HCT116 (cell line): ENCODE data around the gene JDP2. TPM values are rescaled to one million over a fixed set of nuclear protein-coding genes. Genes with fewer than 3 reads are reported as not detected.

ENCODE experiments used
- ATAC-seq: fragments of 200-7000 bp; cut with Tn5 transposase; 2 replicates; pipeline ENCODE4 v1.9.1; 2020; ENCODE audit warnings: mild to moderate bottlenecking, moderate library complexity
- BruUV-seq: library from RNA; stranded (reverse); fragments of 400-500 nt; replicated peaks from 2 replicates; lab custom pipeline; 2021; lab: Mats Ljungman, UMichigan
- CTCF ChIA-PET: fragments of 300-600 bp; sonication (Branson Sonifier 250); formaldehyde crosslinking; loops from one replicate; lab custom pipeline; 2021; ENCODE audit warnings: antibody characterized with exemption; lab: Charles Lee
- POLR2A ChIA-PET: fragments of 300-600, 350-600 bp; sonication (Branson Sonifier 250); formaldehyde crosslinking; loops from one replicate; lab custom pipeline; 2021; ENCODE audit warnings: antibody characterized with exemption; lab: Charles Lee
- RAD21 ChIA-PET, 2 experiments: fragments of 300-600 bp; sonication (Branson Sonifier 250); formaldehyde crosslinking; loops; one replicate each; lab custom pipeline; 2023; ENCODE audit warnings: low total read pairs in 2 of 2; ENCODE audit not compliant: uncharacterized antibody in 2 of 2, unreplicated experiment in 2 of 2, low non-redundant PET in 1 of 2; lab: Charles Lee
- DNase-seq: peaks from one replicate; pipeline ENCODE4 v3.0.0-alpha.2; 2010; ENCODE audit warnings: low read depth, low spot score
- H2AFZ ChIP-seq: fragments of 200-600 bp; shearing (Covaris generic), sonication (generic); 2 replicates; pipeline ENCODE4 v1.6.1; 2017; ENCODE audit warnings: low read depth, mixed run types, mixed read lengths, antibody characterized with exemption, low read length; ENCODE audit not compliant: poor library complexity, severe bottlenecking
- H3K27ac ChIP-seq: 2 replicates; pipeline ENCODE4 v1.5.1; 2012; ENCODE audit warnings: low read depth, low read length
- H3K27me3 ChIP-seq: fragments of 200-600 bp; sonication (generic); 2 replicates; pipeline ENCODE4 v1.6.1; 2016; ENCODE audit warnings: mixed run types, low read length, mixed read lengths; ENCODE audit not compliant: insufficient read depth
- H3K36me3 ChIP-seq, 2 experiments: fragments of 200-500 bp in 1 of 2; fragments of 200-600 bp in 1 of 2; sonication (Bioruptor generic) in 1 of 2; sonication (generic) in 1 of 2; 2 replicates each; pipeline versions ENCODE4 v1.5.1 to v1.6.1; 2014 to 2016; ENCODE audit warnings: low read length in 2 of 2, inconsistent platforms in 1 of 2, mixed read lengths in 1 of 2, mixed run types in 1 of 2; ENCODE audit not compliant: insufficient read depth in 2 of 2, control insufficient read depth in 1 of 2
- H3K4me1 ChIP-seq, 2 experiments: fragments of 200-600 bp in 1 of 2; sonication (generic) in 1 of 2; 2 replicates each; pipeline versions ENCODE4 v1.5.1 to v1.6.1; 2012 to 2017; ENCODE audit warnings: low read length in 2 of 2, inconsistent platforms in 1 of 2, mild to moderate bottlenecking in 1 of 2, mixed read lengths in 1 of 2, mixed run types in 1 of 2, moderate library complexity in 1 of 2; ENCODE audit not compliant: insufficient read depth in 2 of 2, control insufficient read depth in 1 of 2
- H3K4me2 ChIP-seq: fragments of 200-600 bp; sonication (generic); 2 replicates; pipeline ENCODE4 v1.6.1; 2017; ENCODE audit warnings: mixed run types, low read length, mixed read lengths
- H3K4me3 ChIP-seq, 2 experiments: fragments of 200-600 bp in 1 of 2; sonication (generic) in 1 of 2; replicated peaks in 1 of 2; 2 replicates each; pipeline ENCODE4 v1.5.1; 2011 to 2016; ENCODE audit warnings: low read length in 2 of 2, control low read depth in 1 of 2, low read depth in 1 of 2, mild to moderate bottlenecking in 1 of 2, mixed read lengths in 1 of 2, mixed run types in 1 of 2
- H3K79me2 ChIP-seq: fragments of 200-600 bp; sonication (generic); 2 replicates; pipeline ENCODE4 v1.6.1; 2017; ENCODE audit warnings: mild to moderate bottlenecking, mixed run types, low read length, moderate library complexity, mixed read lengths; ENCODE audit not compliant: insufficient read depth
- H3K9ac ChIP-seq: fragments of 200-600 bp; sonication (generic); 2 replicates; pipeline ENCODE4 v1.6.1; 2016; ENCODE audit warnings: low read length, mixed read lengths
- H3K9me2 ChIP-seq: fragments of 200-600 bp; sonication (generic), shearing (Covaris generic); 2 replicates; pipeline ENCODE4 v1.6.1; 2017; ENCODE audit warnings: mixed run types, mild to moderate bottlenecking, moderate library complexity; ENCODE audit not compliant: insufficient read depth
- H3K9me3 ChIP-seq, 2 experiments: fragments of 200-500 bp in 1 of 2; fragments of 200-600 bp in 1 of 2; sonication (Bioruptor generic) in 1 of 2; sonication (generic) in 1 of 2; 2 replicates each; pipeline ENCODE4 v1.6.1; 2014 to 2017; ENCODE audit warnings: low read length in 2 of 2, mixed read lengths in 2 of 2, inconsistent platforms in 1 of 2, low read depth in 1 of 2, mild to moderate bottlenecking in 1 of 2, mixed run types in 1 of 2, moderate library complexity in 1 of 2; ENCODE audit not compliant: control insufficient read depth in 1 of 2, insufficient read depth in 1 of 2
- H4K20me1 ChIP-seq: fragments of 200-600 bp; sonication (generic), shearing (Covaris generic); 2 replicates; pipeline ENCODE4 v1.6.1; 2017; ENCODE audit warnings: mixed run types, mild to moderate bottlenecking, moderate library complexity; ENCODE audit not compliant: insufficient read depth
- CTCF ChIP-seq, 3 experiments: fragments of 200-600 bp in 1 of 3; sonication (generic) in 1 of 3; IDR thresholded peaks in 2 of 3; conservative IDR thresholded peaks in 1 of 3; 2 replicates each; pipeline ENCODE4 v1.5.1; 2012 to 2017; ENCODE audit warnings: low read depth in 2 of 3, low read length in 2 of 3, antibody characterized with exemption in 1 of 3, borderline replicate concordance in 1 of 3, control low read depth in 1 of 3, mild to moderate bottlenecking in 1 of 3, mixed read lengths in 1 of 3, mixed run types in 1 of 3, moderate library complexity in 1 of 3; ENCODE audit not compliant: insufficient read depth in 1 of 3
- EZH2phosphoT487 ChIP-seq: fragments of 200-600 bp; IDR thresholded peaks from 2 replicates; pipeline ENCODE4 v1.6.1; 2018; ENCODE audit warnings: antibody characterized with exemption, borderline replicate concordance
- FOSL1 ChIP-seq: IDR thresholded peaks from 2 replicates; pipeline ENCODE4 v1.6.1; 2012; ENCODE audit warnings: low read depth
- POLR2AphosphoS5 ChIP-seq: IDR thresholded peaks from 2 replicates; pipeline ENCODE4 v1.6.1; 2011; ENCODE audit warnings: mild to moderate bottlenecking, low read depth, low read length, moderate library complexity
- SRF ChIP-seq: IDR thresholded peaks from 2 replicates; pipeline ENCODE4 v1.6.1; 2012; ENCODE audit warnings: low read depth
- TCF7L2 ChIP-seq: IDR thresholded peaks from 2 replicates; pipeline ENCODE4 v1.7.0; 2011; ENCODE audit warnings: borderline replicate concordance, inconsistent platforms; ENCODE audit not compliant: insufficient read depth, insufficient read length; ENCODE audit errors: extremely low read depth
- ZFX ChIP-seq: fragments of 450-650 bp; IDR thresholded peaks from 2 replicates; pipeline ENCODE4 v1.6.1; 2017
- ZNF274 ChIP-seq: fragments of 200-500 bp; sonication (Bioruptor generic); IDR thresholded peaks from 2 replicates; pipeline ENCODE4 v1.6.1; 2014; ENCODE audit warnings: mild to moderate bottlenecking, low read depth, low read length, inconsistent platforms
- intact Hi-C: fragments of 100-400 bp; cut with micrococcal nuclease; formaldehyde crosslinking; loops from 2 replicates; pipeline ENCODE4 v1.10.0; 2022
- total RNA-seq: library from RNA; stranded (reverse); gene quantifications from one replicate; pipeline ENCODE4 v1.2.1, GENCODE V29; 2021; ENCODE audit not compliant: unreplicated experiment
- TF ChIP-seq, protein P1 (sequence below): IDR thresholded peaks from 2 replicates; pipeline ENCODE4 v1.6.1; 2012

Gene JDP2
- total RNA-seq, 1 experiment from 2014 or later: 25.4 TPM

DNA sequence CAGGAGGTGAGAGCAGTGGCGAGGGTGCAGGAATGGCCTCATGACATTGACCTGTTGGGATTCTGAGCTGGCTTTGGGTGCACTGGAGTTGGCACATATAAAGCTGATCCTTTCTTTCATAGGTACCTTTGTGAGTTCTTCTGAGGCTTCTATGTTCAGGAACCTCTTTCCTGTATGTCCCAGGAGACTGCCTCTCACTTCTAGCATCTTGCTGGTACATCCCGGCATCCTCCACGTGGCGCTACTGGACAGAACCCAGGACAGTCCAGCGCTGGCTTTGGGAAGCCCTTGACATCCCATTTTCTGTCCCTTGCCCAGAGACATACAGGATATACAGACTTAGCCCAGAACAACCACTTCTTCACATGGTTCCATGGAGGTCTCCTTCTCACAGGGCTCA is 50.1 kb downstream of the JDP2 start:
- POLR2A ChIA-PET: no interaction called here
- RAD21 ChIA-PET: no interaction called here
- no peak for DNase-seq
- Histone ChIP-seq H3K4me1 (no peaks in the 10 kb centered on the region), H4K20me1 (no peaks in the 10 kb centered on the region), H3K4me2 (no peak overlapping the region), H2AFZ (no peak overlapping the region), H3K9me2 (no peaks in the 10 kb centered on the region), H3K27ac (no peak overlapping the region), H3K27me3 (peaks cover 4% of the 10 kb centered on the region; the same call in 1 of the 2 replicates), H3K79me2 (no peaks in the 10 kb centered on the region), H3K9ac (no peak overlapping the region), H3K36me3 (no peaks in the 10 kb centered on the region), H3K4me3 (no peak overlapping the region), H3K9me3 (no peaks in the 10 kb centered on the region)
- intact Hi-C loops: no loop called here
- CTCF ChIA-PET: no interaction called here
- BruUV-seq: no TSS peak
- no peak for ATAC-seq
- no peak for TF ChIP-seq ZFX
- TF ChIP-seq EZH2phosphoT487: no peak
- no peak for TF ChIP-seq TCF7L2
- TF ChIP-seq, protein P1, sequence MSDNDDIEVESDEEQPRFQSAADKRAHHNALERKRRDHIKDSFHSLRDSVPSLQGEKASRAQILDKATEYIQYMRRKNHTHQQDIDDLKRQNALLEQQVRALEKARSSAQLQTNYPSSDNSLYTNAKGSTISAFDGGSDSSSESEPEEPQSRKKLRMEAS: no peak
- TF ChIP-seq CTCF (IDR thresholded peaks at IDR 0.05 in 2 of 3, conservative IDR thresholded peaks at IDR 0.05 in 1 of 3; ENCODE audit: borderline replicate concordance in 1 of 3, insufficient read depth in 1 of 3, low read depth in 2 of 3, low read length in 2 of 3): no peak
- no peak for TF ChIP-seq ZNF274
- TF ChIP-seq SRF: no peak
- TF ChIP-seq POLR2AphosphoS5: no peak
- TF ChIP-seq FOSL1: no peak
